ENCODE measurements around the gene ACY1.

DNA sequence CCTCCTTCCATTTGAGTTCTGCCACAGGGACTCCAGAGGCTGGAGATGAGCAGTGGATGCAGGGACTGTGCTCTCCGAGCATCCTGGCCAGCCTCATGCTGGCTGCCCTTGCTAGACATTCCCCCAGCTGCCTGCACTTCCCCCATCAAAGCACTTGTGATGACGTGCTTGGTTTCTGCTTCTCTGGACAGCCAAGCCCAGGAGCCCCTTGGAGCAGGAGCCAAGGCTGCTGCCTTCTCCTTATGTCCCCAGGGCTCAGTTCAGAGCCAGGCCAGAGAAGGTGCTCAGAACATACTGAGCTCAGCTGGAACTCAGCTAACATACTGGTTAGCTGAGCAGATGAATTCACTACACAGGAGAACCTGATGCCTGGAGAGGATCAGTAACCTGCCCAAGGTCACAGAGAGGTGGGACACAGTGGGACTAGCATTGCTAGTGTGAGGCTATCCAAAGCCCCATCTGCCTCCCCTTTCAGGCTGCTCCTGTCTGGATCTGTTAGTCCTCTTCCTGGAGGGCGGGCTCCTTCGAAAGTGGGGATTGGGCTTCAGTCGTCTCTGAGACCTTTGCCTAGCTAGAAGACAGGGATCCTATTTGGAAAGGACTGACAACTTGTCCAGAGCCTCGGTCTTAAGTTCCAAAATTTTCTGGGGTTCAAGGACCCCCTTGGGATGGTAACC, 20.3 kb upstream of the ACY1 start:
- TF ChIP-seq POLR2A (IDR thresholded peaks at IDR 0.05) = no peak
- TF ChIP-seq, protein P1, sequence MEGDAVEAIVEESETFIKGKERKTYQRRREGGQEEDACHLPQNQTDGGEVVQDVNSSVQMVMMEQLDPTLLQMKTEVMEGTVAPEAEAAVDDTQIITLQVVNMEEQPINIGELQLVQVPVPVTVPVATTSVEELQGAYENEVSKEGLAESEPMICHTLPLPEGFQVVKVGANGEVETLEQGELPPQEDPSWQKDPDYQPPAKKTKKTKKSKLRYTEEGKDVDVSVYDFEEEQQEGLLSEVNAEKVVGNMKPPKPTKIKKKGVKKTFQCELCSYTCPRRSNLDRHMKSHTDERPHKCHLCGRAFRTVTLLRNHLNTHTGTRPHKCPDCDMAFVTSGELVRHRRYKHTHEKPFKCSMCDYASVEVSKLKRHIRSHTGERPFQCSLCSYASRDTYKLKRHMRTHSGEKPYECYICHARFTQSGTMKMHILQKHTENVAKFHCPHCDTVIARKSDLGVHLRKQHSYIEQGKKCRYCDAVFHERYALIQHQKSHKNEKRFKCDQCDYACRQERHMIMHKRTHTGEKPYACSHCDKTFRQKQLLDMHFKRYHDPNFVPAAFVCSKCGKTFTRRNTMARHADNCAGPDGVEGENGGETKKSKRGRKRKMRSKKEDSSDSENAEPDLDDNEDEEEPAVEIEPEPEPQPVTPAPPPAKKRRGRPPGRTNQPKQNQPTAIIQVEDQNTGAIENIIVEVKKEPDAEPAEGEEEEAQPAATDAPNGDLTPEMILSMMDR (IDR thresholded peaks at IDR 0.05) = no peak

Data from breast epithelium (tissue), 3 donors.